Inferior parietal cortex (tissue), 1 donor: Measurements from ENCODE around the gene ARL5C.
A peak's percentile ranks its signal among the peaks of the same experiment; 100 is the strongest.

Experiments
- DNase-seq: peaks from one replicate; pipeline ENCODE4 v3.0.0-alpha.2; 2016; ENCODE audit errors: extremely low spot score

ARL5C gene

DNA sequence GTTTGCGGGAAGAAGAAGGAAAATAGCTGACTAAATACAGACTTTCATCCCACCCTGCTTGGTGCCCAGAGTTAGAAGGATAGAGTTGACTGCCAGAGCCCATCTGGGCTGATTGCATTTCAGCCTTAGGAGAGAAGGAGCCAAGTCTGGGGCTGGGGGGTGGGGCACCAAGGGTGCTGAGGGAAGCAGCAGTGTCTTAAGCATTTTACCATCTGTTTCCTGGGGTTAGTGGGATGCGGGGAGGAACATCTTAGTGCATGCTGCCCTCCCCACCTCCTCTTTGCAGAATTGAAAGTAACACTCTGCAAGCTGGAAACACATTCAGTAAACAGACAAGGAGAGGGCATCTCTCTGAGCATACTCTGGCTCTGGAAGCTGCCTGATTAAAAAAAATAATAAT, 1.5 kb upstream of the ARL5C start:
- DNase-seq: no peak

DNA sequence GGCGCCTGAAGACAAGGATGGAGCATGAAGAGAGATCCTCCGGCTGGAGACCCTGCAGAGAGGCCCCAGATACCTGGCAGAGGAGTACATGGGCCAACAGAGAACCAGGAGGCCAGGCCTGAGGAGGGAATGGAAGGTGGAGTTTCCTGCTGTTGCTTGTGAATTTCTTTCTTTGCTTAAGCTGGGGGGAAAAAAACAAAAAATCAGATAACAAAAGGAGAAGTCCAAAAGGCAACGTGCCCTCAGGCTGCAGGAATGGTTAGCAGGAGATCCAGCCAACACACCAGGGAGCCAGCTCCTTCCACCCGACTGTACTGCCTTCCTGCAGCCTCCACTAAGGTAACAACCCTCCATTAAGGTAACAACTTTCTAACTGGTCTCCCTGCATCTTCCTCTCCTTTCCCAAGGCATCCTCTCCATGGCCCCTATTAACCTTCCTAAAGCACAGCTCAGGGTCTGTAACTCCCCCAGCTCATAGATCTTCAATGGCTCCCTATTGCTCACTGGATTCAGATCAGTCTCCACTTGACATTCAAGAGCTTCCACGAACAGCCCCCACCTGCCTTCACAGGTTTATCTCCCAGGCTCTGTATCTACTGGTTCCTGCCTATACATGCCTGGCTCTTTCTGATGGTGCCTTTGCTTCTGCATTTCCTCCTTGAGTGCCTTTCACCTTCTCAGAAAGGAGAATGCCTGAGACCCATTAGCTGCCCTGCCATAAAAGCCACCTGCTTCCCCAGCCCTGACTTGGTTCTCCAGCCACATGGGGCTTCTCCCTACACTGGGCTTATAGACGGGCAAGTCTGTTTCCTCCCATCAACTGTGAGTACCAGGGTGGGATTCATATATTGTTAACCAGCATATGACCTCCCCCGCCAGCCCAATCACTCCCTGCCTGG, 725 bp upstream of the ARL5C start:
- DNase-seq: no peak

DNA sequence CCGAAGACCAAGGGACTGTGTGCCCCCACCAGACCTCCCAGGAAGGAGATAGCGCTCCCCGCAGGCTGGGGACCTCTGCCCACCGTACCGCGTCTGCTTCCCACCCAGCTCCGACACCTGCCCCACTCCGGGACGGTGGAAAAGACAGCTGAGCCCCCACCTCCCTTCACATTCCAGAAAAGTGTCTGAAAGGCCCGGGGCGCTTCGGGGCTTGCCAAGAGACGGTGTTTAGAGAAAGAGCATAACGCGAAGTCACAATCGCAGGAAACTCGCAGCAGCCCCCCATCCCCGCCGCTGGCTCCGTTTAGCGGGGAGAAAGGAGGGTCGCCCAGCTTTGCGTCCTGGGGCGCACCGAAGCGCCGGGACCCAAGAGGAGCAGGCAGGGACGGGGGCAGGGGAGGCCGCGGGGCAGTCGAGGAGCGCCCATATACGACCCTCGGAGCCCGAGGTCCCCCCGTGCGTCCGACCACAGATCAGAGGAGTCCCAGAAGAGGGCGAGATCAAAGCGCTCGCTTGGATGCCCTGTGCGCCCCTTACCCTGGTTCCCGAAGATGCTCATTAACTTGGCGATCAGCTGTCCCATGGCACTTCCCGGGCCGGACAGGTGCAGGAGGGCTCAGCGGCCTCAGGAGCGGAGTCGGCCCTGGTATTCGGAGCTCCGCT, 652 bp downstream of the ARL5C start:
- DNase-seq: no peak

DNA sequence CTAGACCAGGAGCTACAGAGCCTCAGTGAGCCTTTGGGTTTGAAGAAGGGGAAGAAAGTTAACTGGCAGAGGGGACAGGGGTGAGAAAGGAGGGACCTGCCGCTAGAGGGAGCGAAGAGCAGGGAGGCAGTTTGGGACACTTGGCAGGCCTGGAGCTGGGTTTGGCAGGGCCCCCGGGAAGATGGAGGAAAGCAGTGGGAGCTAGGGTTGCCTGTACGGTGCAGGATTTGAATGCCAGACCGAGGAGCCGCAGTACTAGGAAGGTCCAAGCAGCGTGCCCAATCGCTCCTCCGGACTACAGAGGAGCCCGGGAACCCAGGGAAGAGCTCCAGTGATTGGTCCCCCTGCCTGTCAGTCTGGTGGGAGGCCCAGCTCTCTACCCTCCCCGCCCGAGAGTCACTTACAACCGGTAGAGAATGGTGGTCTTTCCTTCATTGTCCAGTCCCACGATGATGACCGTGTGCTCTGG, 1.3 kb downstream of the ARL5C start:
- peak; percentile 50 for DNase-seq

DNA sequence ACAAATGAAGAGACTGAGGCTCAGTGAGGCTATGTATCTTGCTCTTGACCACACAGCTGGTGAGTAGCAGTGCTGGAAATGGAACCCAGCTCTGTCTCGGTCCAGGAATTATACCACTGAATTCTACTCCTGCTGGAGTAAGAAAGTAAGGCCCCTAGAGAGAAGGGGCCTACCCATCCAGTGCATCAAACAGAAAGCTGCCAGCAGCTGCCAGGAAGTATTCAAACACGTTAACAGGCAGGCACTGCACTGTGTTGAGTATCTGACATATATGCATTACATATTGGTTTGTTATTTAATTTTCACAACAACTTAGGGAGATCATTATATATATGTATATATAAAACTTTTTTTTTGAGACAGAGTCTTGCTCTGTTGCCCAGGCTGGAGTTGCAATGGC, 4.0 kb downstream of the ARL5C start:
- no peak for DNase-seq

DNA sequence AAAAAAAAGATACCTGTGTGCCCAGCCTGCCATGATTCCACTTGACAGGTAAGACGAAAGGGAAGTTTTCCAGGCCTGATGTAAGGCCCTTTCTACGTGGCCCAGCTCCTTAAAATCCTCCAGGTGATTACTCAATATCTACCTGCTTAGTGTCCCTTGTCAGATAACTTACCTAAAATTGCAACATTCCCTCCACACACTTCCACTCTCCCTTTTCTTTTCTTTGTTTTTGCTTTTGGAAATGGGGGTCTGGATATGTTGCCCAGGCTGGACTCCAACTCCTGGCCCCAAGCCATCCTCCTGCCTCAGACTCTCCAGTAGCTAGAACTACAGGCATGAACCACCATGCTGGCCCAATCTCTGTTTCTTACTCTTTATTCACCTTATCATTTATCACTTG, 7.3 kb downstream of the ARL5C start:
- no peak for DNase-seq

DNA sequence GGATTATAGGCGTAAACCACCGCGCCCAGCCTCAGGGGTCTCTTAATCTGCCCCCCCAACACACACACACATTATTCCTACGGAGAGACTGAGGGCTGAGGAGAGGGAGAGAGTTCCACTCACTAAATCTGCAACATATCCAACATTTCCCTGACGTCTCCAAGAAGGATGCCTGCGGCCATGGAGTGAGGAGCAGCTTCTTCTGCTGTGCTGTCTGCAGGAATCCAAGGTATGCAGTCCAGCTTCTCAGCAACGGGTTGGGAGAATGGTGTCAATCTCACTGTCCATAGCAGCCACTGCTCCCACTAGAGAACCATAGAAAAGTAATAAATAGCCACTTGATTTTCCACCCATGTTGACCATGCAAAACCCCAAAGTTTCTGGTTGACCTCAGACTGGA, 9.5 kb downstream of the ARL5C start:
- DNase-seq: no peak

GRCh38 chr17:39155654-39156053, 10.3 kb downstream of the ARL5C start:
- DNase-seq: no peak

- peak; percentile 95 for DNase-seq
Measured at GRCh38 chr17:39153599-39154051, 12.3 kb downstream of the ARL5C start.

- peak; percentile 28 for DNase-seq
Measured at GRCh38 chr17:39151943-39152818, 13.8 kb downstream of the ARL5C start.

DNA sequence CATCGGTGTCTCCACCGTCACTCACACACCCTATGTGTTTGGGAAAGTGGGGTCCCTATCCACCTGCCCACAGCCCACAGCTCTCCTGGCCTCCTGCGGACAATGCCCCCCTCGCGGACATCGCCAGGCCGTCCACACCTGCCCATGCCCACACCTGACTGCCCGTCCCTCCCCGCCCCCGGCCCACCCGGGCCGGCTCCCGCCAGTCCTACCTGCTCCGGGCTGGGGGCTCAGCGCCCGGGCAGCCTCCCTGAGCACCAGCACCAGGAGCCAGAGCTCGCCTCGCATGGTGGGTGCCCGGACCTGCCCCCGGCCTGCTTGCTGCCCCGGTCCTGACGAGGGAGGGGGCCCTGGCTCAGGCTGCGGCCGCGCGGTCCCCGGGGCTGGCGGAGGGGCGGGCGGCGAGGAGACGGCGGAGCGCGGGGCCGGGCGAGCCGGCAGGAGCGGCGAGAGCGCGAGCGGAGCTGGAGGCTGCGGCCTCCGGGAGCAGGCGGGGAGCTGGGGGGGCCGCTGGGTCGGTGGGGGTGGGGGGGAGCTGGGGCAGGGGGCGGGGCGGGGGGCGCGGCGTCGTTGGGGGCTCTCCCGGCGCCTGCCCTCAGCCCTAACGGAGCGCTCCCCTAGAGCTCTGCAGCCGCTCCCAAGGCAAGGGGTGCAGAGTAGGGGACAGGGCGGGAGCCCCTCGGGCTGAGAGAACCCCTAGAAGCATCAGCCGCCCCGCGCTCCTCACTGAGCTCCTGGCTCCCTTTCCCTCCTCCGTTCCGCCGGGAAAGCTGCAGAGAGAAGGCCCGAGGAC, 14.6 kb downstream of the ARL5C start, which contains the start of gene PLXDC1:
PLXDC1 (minus strand) TSS at position 488 of the 793 bp plus-strand sequence; CDS start at position 288, 200 bp downstream.
- no peak for DNase-seq

GRCh38 chr17:39150795-39151149, 15.2 kb downstream of the ARL5C start:
- no peak for DNase-seq

DNA sequence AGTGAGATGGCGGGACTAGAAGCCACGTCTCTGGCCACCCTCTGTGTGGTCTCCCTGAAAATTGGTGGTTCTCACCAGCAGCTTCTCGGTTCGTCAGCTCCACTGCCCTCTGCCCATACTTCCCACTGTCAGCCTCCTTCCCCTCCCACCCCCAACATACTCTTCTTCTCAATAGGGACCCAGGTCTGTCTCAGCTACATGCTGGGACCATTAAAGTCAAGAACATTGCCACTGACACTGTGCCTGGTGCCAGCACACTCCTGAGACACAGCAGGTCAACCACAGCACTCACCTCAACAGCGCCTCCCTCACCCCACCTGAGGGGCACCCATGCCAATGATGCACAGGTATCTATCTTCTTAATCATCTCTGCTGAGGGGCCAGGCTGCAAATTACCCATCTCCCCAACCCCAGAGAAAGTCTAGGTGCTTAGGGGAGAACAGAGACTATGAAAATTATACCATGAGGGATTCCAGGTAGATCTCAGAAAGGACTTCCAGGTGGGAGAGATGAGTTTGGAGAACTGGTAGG, 15.8 kb downstream of the ARL5C start:
- DNase-seq: no peak

DNA sequence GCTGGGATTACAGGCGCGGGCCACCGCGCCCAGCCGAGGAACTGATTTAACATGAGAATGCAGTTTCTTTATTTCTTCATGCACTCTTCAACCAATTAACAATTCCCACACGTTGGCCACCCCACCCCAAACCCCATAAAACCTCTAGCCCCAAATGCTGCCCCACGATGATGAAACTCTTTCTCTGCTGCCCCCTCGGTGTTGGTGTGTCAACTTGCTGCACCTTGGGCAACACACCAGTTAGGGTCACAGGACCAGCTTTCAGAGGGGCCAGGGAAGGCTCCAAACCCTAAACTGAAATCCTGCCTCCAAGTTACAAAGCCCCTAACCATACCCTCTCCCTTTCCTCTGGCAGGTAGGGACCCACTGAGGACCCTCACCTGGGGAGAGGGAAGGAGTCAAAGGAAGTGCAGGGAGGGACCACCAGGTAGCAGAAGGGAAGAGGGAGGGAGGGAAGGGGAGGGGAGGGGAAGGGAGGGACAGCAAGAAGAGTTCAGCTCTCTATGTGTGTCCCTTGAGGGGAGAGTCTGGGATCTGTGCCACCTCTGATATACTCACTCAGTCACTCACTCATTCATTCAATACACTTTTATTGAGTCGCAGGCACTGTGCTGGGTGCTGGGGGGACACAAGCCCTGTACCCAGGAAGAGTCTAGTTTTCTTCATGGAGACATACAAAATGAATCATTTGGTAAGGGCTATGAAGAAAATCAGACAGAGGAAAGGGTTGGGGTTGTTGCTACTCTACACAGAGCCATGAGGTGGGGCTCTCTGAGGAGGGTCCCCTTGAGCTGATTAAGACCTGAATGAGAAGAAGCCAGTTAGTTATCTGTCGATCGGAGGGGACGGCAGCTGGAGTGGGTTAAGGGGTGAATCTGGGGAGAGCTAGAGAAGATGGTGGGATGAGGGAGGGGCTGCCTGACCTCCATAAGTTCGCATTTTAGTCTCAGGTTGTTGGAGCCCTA, 18.5 kb downstream of the ARL5C start:
- no peak for DNase-seq

DNA sequence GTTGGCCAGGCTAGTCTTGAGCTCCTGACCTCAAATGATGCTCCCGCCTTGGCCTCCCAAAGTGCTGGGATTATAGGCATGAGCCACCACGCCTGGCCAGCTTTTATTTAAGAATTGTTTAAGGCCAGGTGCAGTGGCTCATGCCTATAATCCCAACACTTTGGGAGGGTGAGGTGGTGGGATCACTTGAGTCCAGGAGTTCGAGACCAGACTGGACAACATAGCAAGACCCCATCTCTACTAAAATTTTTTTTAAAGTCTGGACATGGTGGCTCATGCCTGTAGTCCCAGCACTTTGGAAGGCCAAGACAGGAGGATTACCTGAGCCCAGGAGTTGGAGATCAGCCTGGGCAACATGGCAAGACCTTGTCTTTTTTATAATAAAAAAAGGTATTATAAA, 19.7 kb downstream of the ARL5C start:
- no peak for DNase-seq

DNA sequence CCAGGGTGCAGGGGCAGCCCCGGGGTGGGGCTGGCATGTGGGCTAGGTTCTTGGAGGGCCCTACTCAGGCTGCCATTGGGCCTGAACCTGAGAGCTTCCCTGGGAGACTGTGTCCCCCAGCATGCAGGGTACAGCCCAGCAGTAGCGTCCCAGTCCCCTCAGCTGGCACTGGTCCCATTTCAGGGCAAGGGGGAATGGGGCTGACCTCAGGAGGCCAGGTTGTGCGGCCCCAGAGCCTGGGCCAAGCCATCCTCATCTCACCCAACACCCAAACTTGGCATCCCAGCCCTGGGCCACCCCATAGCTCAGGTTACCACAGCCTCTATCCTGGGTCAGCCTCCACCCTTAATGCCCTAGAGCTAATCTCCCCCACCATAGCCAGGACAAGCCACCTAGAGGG, 20.8 kb downstream of the ARL5C start:
- DNase-seq: no peak

DNA sequence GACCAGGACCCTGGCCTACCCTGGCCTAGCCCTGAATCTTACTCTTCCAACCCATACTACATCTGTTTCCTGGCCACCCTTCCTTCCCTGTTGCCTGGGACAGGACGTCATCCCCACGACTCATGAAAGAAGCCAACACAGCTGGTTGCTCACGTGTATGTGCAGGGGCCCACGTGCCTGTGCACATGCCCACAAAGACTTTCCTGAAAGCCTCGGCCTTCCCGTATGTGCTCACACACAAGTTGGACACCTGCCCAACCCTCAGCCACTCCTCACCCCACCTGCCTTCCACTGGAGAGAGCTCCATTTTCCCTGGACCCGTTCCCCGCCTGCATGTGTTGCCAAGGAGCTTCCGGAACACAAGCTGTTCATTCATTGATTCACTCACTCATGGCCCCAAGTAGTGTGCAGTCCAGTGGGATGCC, 21.5 kb downstream of the ARL5C start:
- no peak for DNase-seq

GRCh38 chr17:39143552-39144093, 22.3 kb downstream of the ARL5C start:
- DNase-seq: no peak

DNA sequence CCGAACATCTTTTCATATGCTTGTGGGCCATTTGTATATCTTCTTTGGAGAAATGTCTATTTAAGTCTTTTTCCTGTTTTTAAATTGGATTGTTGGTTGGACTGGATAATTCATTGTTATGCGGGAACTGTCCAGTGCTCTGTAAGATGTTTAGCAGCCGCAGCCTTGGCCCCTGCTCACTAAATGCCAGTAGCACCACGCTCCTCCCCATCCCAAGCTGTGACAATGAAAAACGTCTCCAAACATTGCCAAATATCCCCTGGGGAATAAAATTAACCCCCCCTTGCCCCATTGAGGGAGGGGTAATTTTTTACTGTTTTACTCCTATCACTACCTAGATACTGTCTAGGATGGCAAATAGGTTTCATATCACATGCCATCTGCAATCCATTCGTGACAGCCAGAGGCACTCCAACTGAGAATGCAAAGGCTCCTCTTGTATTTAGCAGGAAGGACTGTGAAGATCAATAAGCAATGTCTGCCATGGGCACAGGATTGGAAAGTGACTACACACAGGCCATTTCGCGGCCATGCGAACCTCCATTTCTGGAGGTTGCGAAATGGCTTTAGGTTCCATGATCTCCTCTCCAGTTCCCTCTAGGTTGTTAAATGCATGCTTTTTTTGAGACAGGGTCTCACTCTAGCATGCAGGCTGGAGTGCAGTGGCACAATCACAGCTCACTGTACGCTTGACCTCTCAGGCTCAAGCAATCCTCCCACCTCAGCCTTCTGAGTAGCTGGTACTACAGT, 23.9 kb downstream of the ARL5C start:
- no peak for DNase-seq
